ENCODE data around the gene POLRMT.

DNA sequence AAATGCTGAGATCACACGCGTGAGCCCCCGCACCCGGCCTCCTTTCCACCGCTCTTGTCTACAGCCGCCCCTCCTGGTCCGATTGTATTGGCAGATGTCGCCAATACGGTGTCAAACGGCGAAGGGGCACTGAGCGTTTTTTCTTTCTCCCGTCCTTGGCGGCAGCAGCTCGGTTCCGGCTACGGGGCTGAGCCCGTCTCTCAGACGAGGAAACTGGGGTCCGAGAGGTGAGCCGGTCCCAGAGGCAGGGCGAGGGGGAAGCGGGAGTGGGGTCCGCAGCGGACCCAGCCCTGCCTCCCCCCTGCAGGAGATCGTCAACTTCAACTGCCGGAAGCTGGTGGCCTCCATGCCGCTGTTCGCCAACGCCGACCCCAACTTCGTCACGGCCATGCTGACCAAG, 20.4 kb downstream of the POLRMT start:
- TF ChIP-seq LEF1 (IDR thresholded peaks at IDR 0.05; ENCODE audit: borderline replicate concordance) (no peak), ELF4 (IDR thresholded peaks at IDR 0.05) (no peak), HDGF (IDR thresholded peaks at IDR 0.05; ENCODE audit: borderline replicate concordance) (no peak), FOXM1 (IDR thresholded peaks at IDR 0.05; ENCODE audit: borderline replicate concordance) (no peak), ARNT (IDR thresholded peaks at IDR 0.05) (no peak), FOXA1 (IDR thresholded peaks at IDR 0.05) (no peak), CTBP1 (IDR thresholded peaks at IDR 0.05; ENCODE audit: borderline replicate concordance) (no peak), NFRKB (IDR thresholded peaks at IDR 0.05) (no peak), SP1 (IDR thresholded peaks at IDR 0.05) (no peak), SUZ12 (IDR thresholded peaks at IDR 0.05) (no peak)
- TF ChIP-seq, protein P1, sequence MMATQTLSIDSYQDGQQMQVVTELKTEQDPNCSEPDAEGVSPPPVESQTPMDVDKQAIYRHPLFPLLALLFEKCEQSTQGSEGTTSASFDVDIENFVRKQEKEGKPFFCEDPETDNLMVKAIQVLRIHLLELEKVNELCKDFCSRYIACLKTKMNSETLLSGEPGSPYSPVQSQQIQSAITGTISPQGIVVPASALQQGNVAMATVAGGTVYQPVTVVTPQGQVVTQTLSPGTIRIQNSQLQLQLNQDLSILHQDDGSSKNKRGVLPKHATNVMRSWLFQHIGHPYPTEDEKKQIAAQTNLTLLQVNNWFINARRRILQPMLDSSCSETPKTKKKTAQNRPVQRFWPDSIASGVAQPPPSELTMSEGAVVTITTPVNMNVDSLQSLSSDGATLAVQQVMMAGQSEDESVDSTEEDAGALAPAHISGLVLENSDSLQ (IDR thresholded peaks at IDR 0.05), result no peak

Measured in HEK293T (cell line).